Fibroblast of lung (primary cell): ENCODE measurements around the gene PXMP4. TPM values are rescaled to one million over a fixed set of nuclear protein-coding genes. Genes with fewer than 3 reads are reported as not detected.

Experiments
- DNase-seq, 2 donors: peaks; one replicate each; pipeline versions ENCODE4 v3.0.0 to v3.0.0-alpha.2; 2010; ENCODE audit warnings: low read depth in 2 of 2
- H2AFZ ChIP-seq: 2 replicates; pipeline ENCODE4 v1.5.1; 2012; ENCODE audit warnings: low read length, control low read depth, inconsistent platforms
- H3K27ac ChIP-seq: 2 replicates; pipeline ENCODE4 v1.5.1; 2011; ENCODE audit warnings: low read length, control low read depth; ENCODE audit not compliant: insufficient read depth
- H3K27me3 ChIP-seq: 2 replicates; pipeline ENCODE4 v1.5.1; 2011; ENCODE audit warnings: mild to moderate bottlenecking, low read length; ENCODE audit not compliant: control insufficient read depth, insufficient read depth
- H3K36me3 ChIP-seq: 2 replicates; pipeline ENCODE4 v1.5.1; 2011; ENCODE audit warnings: low read length; ENCODE audit not compliant: control insufficient read depth, insufficient read depth
- H3K4me1 ChIP-seq: 2 replicates; pipeline ENCODE4 v1.5.1; 2011; ENCODE audit warnings: low read length; ENCODE audit not compliant: control insufficient read depth, insufficient read depth; ENCODE audit errors: extremely low read depth
- H3K4me2 ChIP-seq: 2 replicates; pipeline ENCODE4 v1.5.1; 2011; ENCODE audit warnings: low read length, control low read depth; ENCODE audit not compliant: insufficient read depth; ENCODE audit errors: extremely low read depth
- H3K4me3 ChIP-seq, 4 experiments: fragments of 200-600 bp in 1 of 4; sonication (generic) in 1 of 4; replicated peaks in 1 of 4; 2 replicates each; pipeline ENCODE4 v1.5.1; 2011 to 2016; ENCODE audit warnings: low read length in 4 of 4, low read depth in 3 of 4, mild to moderate bottlenecking in 3 of 4, control low read depth in 2 of 4, inconsistent platforms in 1 of 4, mixed read lengths in 1 of 4; ENCODE audit not compliant: insufficient read depth in 1 of 4; ENCODE audit errors: control extremely low read depth in 1 of 4
- H3K79me2 ChIP-seq: 2 replicates; pipeline ENCODE4 v1.5.1; 2012; ENCODE audit warnings: mild to moderate bottlenecking, low read length, inconsistent platforms; ENCODE audit not compliant: control insufficient read depth, insufficient read depth
- H3K9ac ChIP-seq: 2 replicates; pipeline ENCODE4 v1.5.1; 2011; ENCODE audit warnings: mild to moderate bottlenecking, low read length, control low read depth; ENCODE audit not compliant: insufficient read depth
- H3K9me3 ChIP-seq: 2 replicates; pipeline ENCODE4 v1.5.1; 2012; ENCODE audit warnings: low read depth, low read length; ENCODE audit not compliant: control insufficient read depth, insufficient read depth
- H4K20me1 ChIP-seq: 2 replicates; pipeline ENCODE4 v1.5.1; 2011; ENCODE audit warnings: low read length; ENCODE audit not compliant: control insufficient read depth, insufficient read depth; ENCODE audit errors: extremely low read depth
- CTCF ChIP-seq, 2 donors: IDR thresholded peaks in 1 of 2; conservative IDR thresholded peaks in 1 of 2; 1 replicate in 1 of 2; 2 replicates in 1 of 2; pipeline ENCODE4 v1.5.1; 2011 to 2012; ENCODE audit warnings: low read length in 2 of 2, control low read depth in 1 of 2, inconsistent platforms in 1 of 2, low read depth in 1 of 2, mild to moderate bottlenecking in 1 of 2
- EZH2 ChIP-seq: IDR thresholded peaks from 2 replicates; pipeline ENCODE4 v1.5.1; 2012; ENCODE audit warnings: low read length, control low read depth, mild to moderate bottlenecking; ENCODE audit errors: missing control alignments
- polyA plus RNA-seq, 2 donors: library from polyadenylated mRNA; depleted of rRNA in 1 of 2; stranded (reverse) in 1 of 2; unstranded in 1 of 2; fragments of >200 nt; gene quantifications; 2 replicates each; pipeline ENCODE4 v1.2.1, GENCODE V29; 2011 to 2012; ENCODE audit warnings: missing spikeins in 1 of 2
- total RNA-seq: library from RNA; depleted of rRNA; stranded (reverse); fragments of >200 nt; gene quantifications from 2 replicates; pipeline ENCODE4 v1.2.1, GENCODE V29; 2014

Gene PXMP4
- total and polyA plus RNA-seq, 2 donors (not counting 1 experiment from before 2014, with no cell fraction given): 4.1 to 6.3 TPM

GRCh38 chr20:33753763-33754162 lies 33.7 kb upstream of the PXMP4 start:
- DNase-seq: peak; percentile 22 to 46
- H3K79me2 ChIP-seq: no peaks in the 10 kb centered on the region
- H3K4me1 ChIP-seq: no peaks in the 10 kb centered on the region

GRCh38 chr20:33753143-33753542 lies 33.0 kb upstream of the PXMP4 start:
- no peak for DNase-seq
- Histone ChIP-seq H2AFZ (no peak overlapping the region), H3K4me3 (no peak overlapping the region), H4K20me1 (no peaks in the 10 kb centered on the region), H3K27me3 (no peaks in the 10 kb centered on the region), H3K4me2 (no peak overlapping the region), H3K27ac (no peak overlapping the region), H3K4me1 (no peaks in the 10 kb centered on the region), H3K9ac (no peak overlapping the region), H3K36me3 (peaks cover 3% of the 10 kb centered on the region), H3K79me2 (no peaks in the 10 kb centered on the region), H3K9me3 (no peaks in the 10 kb centered on the region)
- no peak for TF ChIP-seq CTCF (conservative IDR thresholded peaks at IDR 0.05 in 1 of 2, IDR thresholded peaks at IDR 0.05 in 1 of 2; ENCODE audit: low read depth in 1 of 2, low read length in 2 of 2)
- no peak for TF ChIP-seq EZH2

More at GRCh38 chr20:33753763-33754162, 33.7 kb upstream of the PXMP4 start:
- Histone ChIP-seq H3K9me3 (no peaks in the 10 kb centered on the region), H3K36me3 (peaks cover 3% of the 10 kb centered on the region), H3K4me2 (no peak overlapping the region), H2AFZ (no peak overlapping the region), H3K9ac (no peak overlapping the region), H3K4me3 (no peak overlapping the region), H3K27ac (no peak overlapping the region), H3K27me3 (no peaks in the 10 kb centered on the region), H4K20me1 (no peaks in the 10 kb centered on the region)
- TF ChIP-seq CTCF (conservative IDR thresholded peaks at IDR 0.05 in 1 of 2, IDR thresholded peaks at IDR 0.05 in 1 of 2; ENCODE audit: low read depth in 1 of 2, low read length in 2 of 2) (no peak), EZH2 (no peak)

- no peaks in the 10 kb centered on the region for H4K20me1 ChIP-seq
- H3K4me3 ChIP-seq: no peak overlapping the region
- H3K4me1 ChIP-seq: no peaks in the 10 kb centered on the region
- no peak overlapping the region for H2AFZ ChIP-seq
- no peaks in the 10 kb centered on the region for H3K27me3 ChIP-seq
- no peaks in the 10 kb centered on the region for H3K9me3 ChIP-seq
- no peak overlapping the region for H3K9ac ChIP-seq
- no peak overlapping the region for H3K4me2 ChIP-seq
- no peak for DNase-seq
- H3K27ac ChIP-seq: no peak overlapping the region
- H3K36me3 ChIP-seq: peaks cover 3% of the 10 kb centered on the region
- H3K79me2 ChIP-seq: no peaks in the 10 kb centered on the region
- TF ChIP-seq EZH2 (no peak), CTCF (conservative IDR thresholded peaks at IDR 0.05 in 1 of 2, IDR thresholded peaks at IDR 0.05 in 1 of 2; ENCODE audit: low read depth in 1 of 2, low read length in 2 of 2) (no peak)
Observed at GRCh38 chr20:33751775-33752174, 31.7 kb upstream of the PXMP4 start.
